NCI-H1105 (cell line): ENCODE results near the gene LCMT1.
"Not testable (repeated sequence)": the region's sequence is repeated elsewhere in the genome, so short reads cannot be mapped to it uniquely, and the experiment has no call there.

Experiments used
- DNase-seq: peaks from one replicate; lab custom pipeline; 2025; lab: John Stamatoyannopoulos, UW

The LCMT1 gene

GRCh38 chr16:25111403-25112166 is at the start of gene LCMT1:
Gene LCMT1, plus strand, starts transcription at chr16:25111742. Its CDS starts 142 bp downstream, at chr16:25111884.
- DNase-seq: peak; percentile 95

- DNase-seq: no peak
These were observed 48.4 kb upstream of the LCMT1 start for GRCh38 chr16:25063102-25063501.

- no peak for DNase-seq
These were observed 47.7 kb upstream of the LCMT1 start for GRCh38 chr16:25063865-25064264.

GRCh38 chr16:25064281-25064680 is 47.3 kb upstream of the LCMT1 start:
- not testable (repeated sequence) for DNase-seq

GRCh38 chr16:25064937-25065336 is 46.6 kb upstream of the LCMT1 start:
- DNase-seq: no peak

- DNase-seq: no peak
These were observed 45.6 kb upstream of the LCMT1 start for GRCh38 chr16:25065899-25066298.

GRCh38 chr16:25066426-25066746 is 45.2 kb upstream of the LCMT1 start:
- no peak for DNase-seq

GRCh38 chr16:25066747-25067631 is 44.6 kb upstream of the LCMT1 start:
- DNase-seq: peak; percentile 60

- DNase-seq: no peak
These were observed 37.7 kb upstream of the LCMT1 start for GRCh38 chr16:25073854-25074253.

GRCh38 chr16:25078386-25078978 is 33.1 kb upstream of the LCMT1 start:
- DNase-seq: no peak

GRCh38 chr16:25079637-25080378 is 31.7 kb upstream of the LCMT1 start:
- no peak for DNase-seq

GRCh38 chr16:25080420-25081131 is 31.0 kb upstream of the LCMT1 start:
- no peak for DNase-seq

GRCh38 chr16:25081702-25082101 is 29.8 kb upstream of the LCMT1 start:
- DNase-seq: no peak

- DNase-seq: no peak
These were observed 28.5 kb upstream of the LCMT1 start for GRCh38 chr16:25083065-25083464.

- DNase-seq: no peak
These were observed 27.8 kb upstream of the LCMT1 start for GRCh38 chr16:25083701-25084100.

- DNase-seq: no peak
These were observed 26.7 kb upstream of the LCMT1 start for GRCh38 chr16:25084797-25085196.

- no peak for DNase-seq
These were observed 23.8 kb upstream of the LCMT1 start for GRCh38 chr16:25087761-25088160.

- no peak for DNase-seq
These were observed 22.2 kb upstream of the LCMT1 start for GRCh38 chr16:25089351-25089750.

- no peak for DNase-seq
These were observed 19.1 kb upstream of the LCMT1 start for GRCh38 chr16:25092441-25092840.

GRCh38 chr16:25093208-25094061 is 18.1 kb upstream of the LCMT1 start:
- no peak for DNase-seq

- no peak for DNase-seq
These were observed 16.9 kb upstream of the LCMT1 start for GRCh38 chr16:25094596-25094995.
